ENCODE results near the gene PSMC3.

Gene PSMC3

DNA sequence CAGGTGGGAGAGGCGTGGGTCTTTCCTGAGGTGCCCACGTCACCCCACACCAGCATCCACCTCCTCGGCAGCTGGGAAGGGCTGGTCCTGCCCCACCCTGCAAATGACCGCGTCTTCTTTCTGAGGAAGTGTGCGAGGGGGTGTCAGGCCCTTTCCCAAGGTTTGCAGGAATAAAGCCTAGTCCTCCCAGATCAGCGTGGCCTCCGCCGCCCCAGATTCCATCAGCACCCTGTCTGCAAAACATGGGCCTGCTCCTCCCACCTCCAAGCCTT, 32.3 kb downstream of the PSMC3 start:
- DNase-seq (ENCODE audit: low spot score): no peak

DNA sequence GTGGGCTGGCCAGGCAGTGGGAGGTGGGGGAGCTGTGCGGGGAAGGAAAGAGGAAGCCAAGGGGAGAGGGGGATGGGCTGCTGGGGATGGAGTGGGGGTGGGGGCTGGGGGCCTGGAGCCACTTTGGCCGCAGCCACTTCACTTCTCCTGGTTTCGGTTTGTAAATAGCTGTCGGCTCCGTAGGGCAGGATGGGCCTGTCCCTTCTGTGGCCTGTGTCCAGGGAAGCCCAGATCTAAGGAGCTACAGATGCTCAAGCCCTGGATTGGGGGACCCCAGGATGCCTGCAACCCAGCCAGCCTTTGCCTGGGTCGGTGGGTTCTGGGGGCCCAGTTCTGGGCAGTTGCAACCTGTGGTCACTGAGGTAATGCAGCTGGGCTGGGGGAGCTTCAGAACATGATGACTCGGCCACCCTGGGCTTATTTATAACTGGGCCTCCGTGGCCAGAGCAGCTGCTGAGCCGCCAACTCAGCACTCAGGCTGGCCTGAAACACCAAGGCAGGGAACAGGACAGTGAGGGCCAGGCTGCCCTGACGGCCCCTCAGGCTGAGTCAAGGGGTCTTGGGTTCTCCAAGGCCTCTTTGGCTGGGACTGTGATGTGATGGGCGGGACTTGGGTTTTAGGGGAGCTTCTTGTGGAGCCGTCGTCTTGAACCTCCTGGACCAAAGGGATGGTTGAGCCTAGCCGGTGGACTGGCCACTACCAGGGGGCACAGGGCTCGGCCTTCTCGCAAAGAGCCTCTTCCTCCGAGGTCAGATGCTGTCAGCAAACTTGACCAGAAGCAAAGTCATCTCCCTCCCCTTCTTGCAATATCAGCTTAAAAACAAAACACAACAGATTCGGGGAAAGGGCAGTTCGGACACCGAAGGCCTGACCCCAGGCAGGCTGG, 32.8 kb downstream of the PSMC3 start:
- no peak for DNase-seq (ENCODE audit: low spot score)

DNA sequence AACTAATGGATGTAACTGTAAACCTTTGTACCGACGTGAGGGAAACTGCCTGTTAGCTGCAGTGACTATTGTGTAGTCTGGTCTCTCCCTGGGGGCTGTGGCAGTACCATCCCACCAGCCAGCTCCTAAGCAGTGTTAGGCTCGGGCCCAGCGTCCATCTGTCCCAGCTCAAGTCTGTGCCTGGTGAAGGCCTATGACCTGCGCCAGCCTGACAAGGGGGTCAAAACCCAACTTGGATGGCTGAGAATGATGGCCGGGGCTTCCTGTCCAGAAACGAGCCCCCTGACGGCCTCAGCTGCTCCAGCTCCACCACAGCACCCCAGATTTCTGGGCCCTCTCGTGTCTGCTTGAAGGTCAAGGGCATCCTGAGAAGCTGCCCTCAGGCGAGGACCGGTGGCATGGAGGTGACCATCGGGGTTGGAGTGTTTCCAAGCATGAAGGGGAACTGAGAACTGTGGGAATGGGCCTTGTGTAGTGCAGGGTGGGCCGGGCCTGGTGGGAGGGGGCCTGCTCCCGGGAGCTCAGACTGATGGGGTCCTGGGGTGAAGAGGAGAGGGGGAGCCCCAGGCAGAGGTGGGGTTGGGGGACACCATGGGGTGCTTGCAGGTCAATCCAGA, 33.6 kb downstream of the PSMC3 start:
- no peak for DNase-seq (ENCODE audit: low spot score)

DNA sequence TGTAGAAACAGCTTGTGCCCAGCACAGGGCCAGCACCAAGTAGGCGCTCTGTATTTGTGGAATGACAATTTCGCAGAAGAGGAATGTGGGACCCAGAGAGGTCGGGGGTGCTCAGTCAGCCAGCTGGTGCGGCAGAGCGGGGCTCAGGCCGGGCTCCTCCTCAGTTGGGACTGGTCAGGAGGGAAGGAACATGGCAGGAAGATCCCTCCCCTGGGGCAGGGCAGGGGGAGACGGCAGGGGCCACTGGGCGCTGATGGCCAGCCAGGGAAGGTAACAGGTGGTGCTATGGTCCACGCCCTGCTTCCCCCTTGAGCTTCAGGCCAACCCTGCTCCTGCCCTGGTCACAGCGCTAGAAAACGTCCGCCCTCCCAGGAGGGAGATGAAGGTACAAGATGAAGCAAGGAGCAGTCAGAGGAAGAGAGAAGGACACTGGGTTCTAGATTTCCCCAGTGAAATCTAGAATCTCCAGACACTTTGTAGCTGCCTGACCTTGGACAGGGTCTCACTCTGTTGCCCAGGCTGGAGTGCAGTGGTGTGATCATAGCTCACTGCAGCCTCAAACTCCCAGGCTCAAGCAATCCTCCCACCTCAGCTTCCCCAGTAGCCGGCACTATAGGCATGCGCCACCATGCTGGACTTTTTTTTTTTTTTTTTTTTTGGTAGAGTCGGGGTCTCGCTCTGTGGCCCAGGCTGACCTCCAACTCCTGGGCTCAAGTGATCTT, 34.4 kb downstream of the PSMC3 start:
- no peak for DNase-seq (ENCODE audit: low spot score)

DNA sequence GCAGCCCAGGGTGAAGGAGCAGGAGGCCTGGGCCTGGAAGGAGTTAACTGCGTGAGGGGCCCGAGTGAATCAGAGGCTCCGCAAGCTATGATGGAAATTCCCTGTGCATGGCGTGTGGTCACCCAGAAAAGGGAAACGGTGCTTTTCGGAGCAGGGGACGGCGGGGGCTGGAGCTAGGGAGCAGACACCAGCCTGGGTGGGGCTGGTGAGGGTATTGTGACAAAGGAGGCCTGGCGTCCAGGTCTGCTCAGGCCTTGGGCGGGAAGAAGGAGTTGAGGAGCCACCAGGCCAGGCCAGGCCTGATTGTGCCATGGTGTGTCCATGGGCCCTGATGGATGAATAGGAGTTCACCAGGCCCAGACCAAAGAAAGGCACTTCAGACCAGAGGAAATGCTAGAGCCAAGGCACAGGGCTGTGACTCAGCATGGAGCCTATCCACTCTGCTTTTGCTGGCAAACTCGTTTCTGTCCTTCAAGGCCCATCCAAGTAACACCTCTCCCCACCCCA, 35.1 kb downstream of the PSMC3 start:
- DNase-seq (ENCODE audit: low spot score): no peak

DNA sequence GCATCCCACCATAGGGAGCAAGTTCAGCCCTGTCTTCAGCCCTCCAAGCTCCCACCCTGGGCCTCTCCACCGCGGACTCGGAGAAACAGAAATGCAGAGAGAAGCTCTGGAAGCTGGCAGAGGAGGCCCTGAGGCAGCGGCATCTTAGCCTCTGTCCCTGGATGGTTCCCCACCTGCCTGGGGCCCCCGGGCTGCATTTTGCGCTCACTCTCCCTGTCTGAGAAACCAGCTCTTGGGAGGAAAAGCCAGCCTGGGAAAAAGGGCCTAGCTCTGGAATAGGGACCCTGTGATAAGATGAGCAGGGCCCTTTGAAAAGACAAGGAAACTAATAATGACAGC, 35.8 kb downstream of the PSMC3 start:
- DNase-seq (ENCODE audit: low spot score): no peak

DNA sequence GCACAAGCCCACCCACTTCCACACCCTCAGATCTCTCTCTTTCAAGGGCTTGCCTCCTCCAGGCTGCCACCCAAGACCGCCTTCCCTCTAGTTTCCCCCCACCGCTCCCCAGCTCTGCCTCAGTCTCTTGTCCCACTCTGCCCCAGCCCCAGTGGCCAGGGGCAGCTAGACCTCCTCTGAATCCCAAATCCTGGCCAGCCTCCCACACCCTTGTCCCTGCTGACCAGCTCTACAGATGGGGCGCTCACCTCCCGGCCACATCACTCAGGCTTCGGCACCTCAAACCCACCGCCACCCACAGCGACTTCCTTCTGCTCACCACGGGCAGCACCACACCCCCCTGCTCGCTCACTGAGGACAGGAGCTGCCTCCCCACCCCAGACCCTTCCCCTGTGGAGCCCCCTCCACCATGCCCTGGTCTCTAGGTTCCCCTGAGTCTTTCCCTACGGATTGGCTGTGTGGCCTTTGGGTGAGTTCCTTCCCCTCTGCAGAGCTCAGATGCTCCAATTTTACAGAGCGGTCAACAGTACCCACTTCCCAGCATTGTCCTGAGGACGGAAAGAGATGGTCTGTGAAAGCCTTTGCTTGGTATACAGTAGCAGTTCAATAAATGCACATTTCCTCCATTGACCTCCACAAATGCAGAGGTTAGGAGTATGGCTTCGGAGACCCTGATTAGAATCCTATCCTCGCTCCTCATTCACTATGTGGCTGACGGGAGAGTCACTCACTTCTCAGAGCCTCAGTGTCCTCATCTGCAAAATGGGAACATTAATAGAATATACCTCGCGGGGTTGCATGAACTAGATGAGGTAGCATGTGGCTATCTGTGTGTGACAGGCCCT, 36.4 kb downstream of the PSMC3 start:
- no peak for DNase-seq (ENCODE audit: low spot score)

DNA sequence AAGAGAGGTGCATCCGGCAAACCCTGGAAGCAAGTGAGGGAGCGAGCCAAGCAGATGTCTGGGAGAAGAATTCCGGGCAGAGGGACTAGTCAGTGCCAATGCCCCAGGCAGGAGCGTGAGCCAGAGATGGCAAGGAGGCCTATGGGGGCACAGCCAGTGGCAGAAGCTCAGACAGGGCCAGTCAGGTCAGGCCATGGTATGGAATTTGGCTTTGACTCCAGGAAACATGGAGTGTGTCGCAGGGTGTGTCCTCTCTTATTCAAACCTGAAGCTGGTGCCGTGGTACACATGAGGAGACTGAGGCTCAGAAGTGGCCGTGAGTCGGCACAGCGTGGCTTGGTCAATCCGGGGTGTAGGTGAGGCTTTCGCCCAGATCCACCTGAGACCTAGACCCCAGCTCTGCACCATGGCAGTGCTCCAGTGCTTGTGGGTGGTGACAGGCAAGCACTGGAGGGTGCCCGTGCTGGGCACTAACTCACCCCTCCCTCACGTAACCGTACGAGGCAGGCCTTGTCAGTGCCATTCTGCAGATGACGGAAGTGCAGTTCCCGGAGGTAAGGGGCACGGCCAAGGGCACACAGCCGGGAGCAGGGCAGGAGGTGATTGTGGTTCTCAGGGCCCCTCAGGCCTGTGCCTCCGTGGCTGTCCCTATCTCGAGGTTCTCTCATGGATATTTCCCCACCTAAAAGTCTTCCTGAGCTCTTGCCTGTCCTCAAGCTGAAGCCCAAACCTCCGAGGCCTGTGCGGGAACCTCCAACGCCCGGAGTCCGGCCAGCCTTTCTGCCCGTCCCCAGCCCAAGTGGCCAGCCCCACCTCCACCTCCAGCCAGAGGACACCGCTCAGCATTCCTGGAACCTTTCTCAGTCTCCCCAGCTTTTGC, 37.3 kb downstream of the PSMC3 start:
- no peak for DNase-seq (ENCODE audit: low spot score)

DNA sequence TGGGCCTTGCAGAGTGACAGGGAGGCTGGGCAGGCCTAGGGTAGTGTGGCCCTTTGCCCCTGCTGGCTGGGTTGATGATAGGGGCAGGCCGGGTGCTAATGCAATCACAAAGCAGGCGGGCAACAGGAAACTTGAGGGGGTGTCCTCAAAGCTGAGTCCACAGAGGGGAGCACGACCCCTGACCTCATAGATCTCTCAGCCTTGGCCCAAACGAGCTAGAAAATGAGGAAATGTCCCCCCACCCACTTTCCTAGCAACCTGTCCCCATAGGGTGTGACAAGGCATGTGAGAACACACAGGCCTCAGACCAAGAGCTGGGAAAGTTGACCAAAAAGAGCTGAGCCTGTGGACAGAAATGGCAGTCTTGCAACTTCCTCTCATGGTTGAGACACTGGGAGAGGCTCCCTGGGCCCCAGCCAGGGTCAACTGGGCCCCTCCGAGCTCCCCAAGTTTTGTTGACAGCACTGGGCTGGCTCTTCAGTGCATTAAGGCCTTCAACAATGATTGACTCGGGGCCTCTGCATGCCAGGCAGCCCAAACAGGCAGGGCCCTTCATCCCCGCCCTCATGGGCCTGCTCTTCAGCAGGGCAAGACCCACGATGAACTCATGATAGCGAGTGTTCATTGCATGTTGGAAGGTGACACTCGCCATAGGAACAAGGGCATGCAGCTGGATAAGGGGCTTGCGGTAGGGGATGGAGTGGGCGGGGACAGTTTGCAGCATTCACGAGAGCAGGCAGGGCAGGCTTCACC, 38.1 kb downstream of the PSMC3 start:
- DNase-seq (ENCODE audit: low spot score): no peak

DNA sequence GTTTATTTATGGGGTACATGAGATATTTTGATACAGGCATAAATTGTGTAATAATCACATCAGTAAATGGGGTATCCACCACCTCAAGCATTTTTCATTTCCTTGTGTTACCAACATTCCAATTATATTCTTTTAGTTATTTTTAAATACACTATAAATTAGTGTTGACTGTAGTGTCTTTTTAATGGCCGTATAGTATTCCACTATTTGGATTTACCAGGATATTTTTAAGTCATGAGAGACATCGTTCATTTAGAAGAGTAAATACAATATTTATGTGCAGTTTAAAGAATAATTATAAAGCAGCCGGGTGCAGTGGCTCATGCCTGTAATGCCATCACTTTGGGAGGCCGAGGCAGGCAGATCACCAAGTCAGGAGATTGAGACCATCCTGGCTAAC, 41.7 kb downstream of the PSMC3 start:
- DNase-seq (ENCODE audit: low spot score): no peak

DNA sequence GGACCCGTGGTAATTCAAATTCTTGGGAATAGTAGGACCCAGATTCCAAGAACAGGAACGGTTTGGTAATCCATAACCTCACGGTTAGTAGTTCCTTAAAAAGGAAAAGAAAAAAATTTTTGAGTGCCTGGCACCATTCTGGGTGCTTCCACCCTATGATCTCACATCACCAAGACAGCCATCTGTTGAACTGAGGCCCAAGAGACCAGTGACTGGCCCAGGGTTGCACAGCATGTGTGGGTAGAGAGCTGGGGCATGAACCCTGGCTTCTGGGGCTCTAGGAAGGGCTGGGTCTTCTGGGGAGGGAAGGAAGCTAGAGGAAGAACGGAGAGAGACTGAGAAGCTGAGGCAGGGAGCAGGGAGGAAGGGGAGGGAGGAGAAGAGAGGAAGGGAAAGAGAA, 43.2 kb downstream of the PSMC3 start:
- no peak for DNase-seq (ENCODE audit: low spot score)

DNA sequence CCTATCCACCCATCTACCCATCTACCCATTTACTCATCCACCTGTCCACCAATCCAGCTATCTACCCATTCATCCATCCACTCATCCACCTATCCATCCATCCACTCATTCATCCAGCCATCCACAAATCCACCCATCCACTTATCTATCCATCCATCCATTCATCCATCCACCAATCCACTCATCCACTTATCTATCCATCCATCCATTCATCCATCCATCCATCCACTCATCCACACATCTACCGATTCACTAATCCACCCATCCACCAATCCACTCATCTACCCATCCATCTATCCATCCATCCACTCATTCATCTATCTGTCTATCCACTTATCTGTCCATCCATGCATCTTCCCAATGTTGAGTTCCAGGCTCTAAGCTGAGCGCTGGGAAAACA, 46.2 kb downstream of the PSMC3 start:
- no peak for DNase-seq (ENCODE audit: low spot score)

DNA sequence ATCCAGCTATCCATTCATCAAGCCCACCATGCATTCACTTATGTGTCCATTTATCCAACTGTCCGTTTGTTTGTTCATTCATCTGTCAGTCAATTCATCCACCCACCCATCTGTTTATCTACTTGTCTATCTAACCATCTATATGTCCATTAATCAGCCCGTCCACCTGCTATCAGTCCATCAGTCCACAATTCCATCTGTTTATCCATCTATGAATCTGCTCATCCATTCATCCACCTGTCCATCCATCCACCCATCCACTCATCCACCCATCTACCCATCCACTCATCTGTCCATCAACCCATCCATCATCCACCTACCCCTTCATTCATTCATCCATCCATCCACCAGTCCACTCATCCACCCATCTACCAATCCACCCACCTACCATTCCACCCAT, 46.9 kb downstream of the PSMC3 start:
- DNase-seq (ENCODE audit: low spot score): no peak

DNA sequence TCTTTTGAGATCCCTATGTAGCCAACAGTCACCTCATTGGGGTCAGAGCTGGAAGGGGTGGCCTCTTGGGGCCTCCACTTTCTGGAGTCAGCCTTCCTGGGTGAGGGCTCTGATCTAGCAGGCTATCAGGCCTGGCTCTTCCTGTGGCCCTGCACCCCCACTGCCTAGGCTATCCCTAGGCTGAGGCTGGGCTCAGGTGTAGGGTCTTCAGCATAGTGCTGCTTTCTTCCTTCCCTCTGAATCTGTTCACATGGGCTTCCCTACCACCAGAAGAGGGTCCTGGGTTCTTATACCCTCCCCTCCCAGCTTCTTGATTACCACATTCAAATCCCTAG, 47.4 kb downstream of the PSMC3 start:
- no peak for DNase-seq (ENCODE audit: low spot score)

DNA sequence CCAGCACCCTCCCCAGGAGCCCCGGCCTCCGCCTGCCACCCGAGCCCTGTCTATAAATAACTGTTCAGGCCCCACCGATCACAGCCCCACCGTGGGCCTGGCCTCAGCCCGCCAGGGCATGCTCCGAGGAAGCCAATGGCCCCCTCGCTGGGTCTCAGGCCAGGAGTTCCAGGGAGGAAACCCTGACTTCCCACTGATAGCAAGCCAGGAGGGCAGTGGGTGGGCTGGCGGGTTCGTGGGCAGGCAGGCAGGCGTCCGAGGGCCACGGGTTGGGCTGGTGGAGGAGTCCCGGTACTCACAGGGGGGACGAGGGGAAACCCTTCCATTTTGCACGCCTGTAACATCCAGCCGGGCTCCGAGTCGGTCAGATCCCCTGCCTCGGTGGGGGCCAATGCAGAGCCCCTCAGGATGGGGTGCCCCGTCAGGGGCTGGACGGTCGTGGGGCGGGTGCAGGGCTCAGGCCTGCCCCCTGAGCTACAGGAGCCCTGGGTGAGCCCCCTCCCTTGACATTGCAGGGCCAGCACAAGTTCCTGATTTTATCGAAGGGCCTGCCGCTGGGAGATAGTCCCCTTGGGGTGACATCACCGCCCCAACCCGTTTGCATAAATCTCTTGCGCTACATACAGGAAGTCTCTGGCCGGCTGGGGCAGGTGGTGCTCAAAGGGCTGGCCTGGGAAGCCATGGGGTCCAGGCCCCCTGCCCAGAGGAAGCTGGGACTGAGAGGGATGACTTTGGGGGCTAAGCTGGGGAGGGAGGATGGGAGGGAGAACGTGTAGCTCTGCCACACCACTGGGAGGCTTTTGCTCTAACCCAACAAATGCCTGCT, 48.0 kb downstream of the PSMC3 start, which contains the start of gene SPI1:
TSS of gene SPI1 (minus strand) at position 538 of the 826 bp plus-strand sequence. CDS start at position 344, 194 bp downstream.
- no peak for DNase-seq (ENCODE audit: low spot score)

DNA sequence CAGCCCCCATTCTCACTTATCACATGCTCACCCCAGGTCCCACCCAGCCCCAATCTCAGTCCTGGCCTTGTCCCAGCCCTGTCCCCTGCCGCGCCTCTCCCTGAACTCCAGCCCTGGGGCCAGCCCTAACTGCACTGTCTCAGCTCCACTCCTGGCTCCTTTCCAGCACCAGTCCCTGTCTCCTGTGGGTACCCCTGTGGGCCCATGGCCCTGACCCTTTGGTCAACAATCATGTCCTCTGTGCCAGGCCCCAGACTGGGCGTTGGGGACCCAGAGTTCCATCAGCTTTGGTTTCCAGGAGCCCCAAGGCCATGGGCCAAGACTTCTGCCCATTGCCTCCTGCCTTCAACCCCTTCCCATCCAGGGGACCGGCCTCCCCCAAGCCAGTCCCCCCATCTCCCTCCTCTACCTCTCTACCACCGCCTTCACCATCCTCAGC, 48.6 kb downstream of the PSMC3 start:
- DNase-seq (ENCODE audit: low spot score): no peak

DNA sequence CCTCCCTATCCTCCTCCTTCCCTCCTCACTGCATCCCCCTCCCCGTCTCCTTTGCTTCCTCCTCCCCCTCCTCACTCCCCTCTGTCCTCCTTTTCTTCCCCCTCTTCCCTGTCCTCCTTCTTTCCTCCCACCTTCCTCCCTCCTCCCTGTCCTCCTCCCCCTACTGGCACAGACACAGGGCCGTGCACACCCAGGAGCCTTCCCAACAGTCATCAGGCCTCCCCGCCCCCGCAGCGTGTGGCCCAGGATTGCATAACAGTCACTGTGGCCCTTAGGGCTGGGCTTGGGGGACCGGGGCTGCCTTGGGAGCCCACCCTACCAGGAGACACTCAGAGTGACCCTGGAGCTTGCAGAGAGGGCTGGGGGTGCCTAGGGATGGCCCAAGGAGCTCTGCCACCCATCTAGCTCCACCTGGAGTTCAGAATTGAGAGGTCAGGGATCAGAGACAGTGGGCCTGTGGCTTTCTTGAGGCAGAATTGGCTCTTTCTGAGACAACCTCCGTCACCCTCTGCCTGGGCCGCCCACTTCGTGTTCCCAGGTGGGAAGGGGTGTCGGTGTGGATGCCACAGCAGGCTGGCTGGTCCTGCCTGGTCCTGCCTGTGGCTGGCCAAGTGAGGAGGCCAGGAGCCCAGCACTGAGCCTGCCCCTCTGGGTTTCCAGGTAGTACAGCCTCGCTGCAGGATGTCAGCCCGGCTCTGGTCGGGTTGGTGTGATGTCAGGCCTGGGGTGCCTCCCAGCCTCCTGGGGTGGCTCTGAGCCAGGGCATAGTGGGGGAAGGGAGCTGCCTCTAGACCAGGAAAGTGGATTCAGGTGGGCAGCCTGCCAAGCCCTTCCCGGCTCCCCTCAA, 49.5 kb downstream of the PSMC3 start:
- no peak for DNase-seq (ENCODE audit: low spot score)

DNA sequence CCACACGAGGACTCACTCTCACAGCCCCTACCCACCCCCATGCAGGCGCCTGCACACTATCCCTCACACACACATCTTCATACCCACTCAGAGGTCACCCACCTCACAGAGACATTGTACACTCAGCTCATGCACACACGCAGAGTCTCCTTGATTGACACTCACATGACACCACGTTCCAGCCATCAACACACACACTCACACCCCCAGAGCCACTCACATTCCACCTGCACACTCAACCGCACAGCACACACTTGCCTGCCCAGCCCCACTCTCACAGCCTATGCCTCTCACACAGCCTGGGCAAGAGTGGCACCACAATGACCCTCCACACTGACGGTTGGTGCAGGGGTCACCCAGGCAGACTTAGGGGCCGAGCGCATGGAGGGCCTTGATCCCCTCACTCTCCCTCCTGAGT, 50.1 kb downstream of the PSMC3 start:
- no peak for DNase-seq (ENCODE audit: low spot score)

Measured in HuH-7.5 (cell line).